HepG2 (cell line): ENCODE data around the gene CAPSL. TPM values are rescaled to one million over a fixed set of nuclear protein-coding genes. Genes with fewer than 3 reads are reported as not detected.

Source experiments
- ATAC-seq: fragments of 200-7000 bp; cut with Tn5 transposase; 3 replicates; pipeline ENCODE4 v1.9.1; 2020; ENCODE audit warnings: mild to moderate bottlenecking, moderate library complexity
- BruUV-seq: library from RNA; stranded (reverse); fragments of 400-500 nt; replicated peaks from 2 replicates; lab custom pipeline; 2021; lab: Mats Ljungman, UMichigan
- CTCF ChIA-PET: fragments of 300-600 bp; formaldehyde crosslinking; extraction: SDS; loops from one replicate; lab custom pipeline; 2021; ENCODE audit warnings: low total read pairs, inconsistent platforms, low intra/inter-chr PET ratio; lab: Yijun Ruan, JAX
- POLR2A ChIA-PET: fragments of 350-600 bp; sonication (Branson Sonifier 250); formaldehyde crosslinking; loops from one replicate; lab custom pipeline; 2020; ENCODE audit warnings: antibody characterized with exemption, inconsistent platforms; lab: Yijun Ruan, JAX
- DNase-seq: peaks from one replicate; pipeline ENCODE4 v3.0.0-alpha.2; 2015; ENCODE audit warnings: low spot score
- FAIRE-seq: peaks from 3 replicates; lab custom pipeline; 2011; peaks lifted over from hg19 to GRCh38; lab: Jason Lieb, UNC
- H2AFZ ChIP-seq: one replicate; pipeline ENCODE4 v1.6.1; 2011; ENCODE audit warnings: low read length, inconsistent platforms
- H3K27ac ChIP-seq: fragments of 300-600 bp; 3 replicates; pipeline ENCODE4 v1.8.0; 2011; ENCODE audit warnings: mixed run types, mild to moderate bottlenecking, mixed read lengths, low read length, inconsistent platforms; ENCODE audit not compliant: insufficient read depth; ENCODE audit errors: extremely low read length
- H3K27me3 ChIP-seq, 2 experiments: fragments of 200-600 bp in 1 of 2; 2 replicates in 1 of 2; 3 replicates in 1 of 2; pipeline versions ENCODE4 v1.6.0 to v1.8.0; 2011; ENCODE audit warnings: low read length in 2 of 2, mild to moderate bottlenecking in 2 of 2, moderate library complexity in 2 of 2, inconsistent platforms in 1 of 2; ENCODE audit not compliant: insufficient read depth in 2 of 2, control insufficient read depth in 1 of 2
- H3K36me3 ChIP-seq, 2 experiments: fragments of 200-600 bp in 1 of 2; replicated peaks in 1 of 2; 2 replicates in 1 of 2; 3 replicates in 1 of 2; pipeline versions ENCODE4 v1.5.1 to v1.8.0; 2011; ENCODE audit warnings: low read length in 2 of 2, inconsistent platforms in 1 of 2; ENCODE audit not compliant: insufficient read depth in 2 of 2, control insufficient read depth in 1 of 2
- H3K4me1 ChIP-seq: 2 replicates; pipeline ENCODE4 v1.5.1; 2012; ENCODE audit warnings: low read length, inconsistent platforms; ENCODE audit not compliant: insufficient read depth
- H3K4me2 ChIP-seq: 2 replicates; pipeline ENCODE4 v1.6.0; 2011; ENCODE audit warnings: low read depth, low read length, inconsistent platforms
- H3K4me3 ChIP-seq, 3 experiments: fragments of 200-600 bp in 1 of 3; sonication (generic), shearing (Covaris generic) in 1 of 3; replicated peaks in 1 of 3; 2 replicates each; pipeline ENCODE4 v1.5.1; 2011 to 2016; ENCODE audit warnings: low read length in 3 of 3, inconsistent platforms in 2 of 3, low read depth in 2 of 3, mild to moderate bottlenecking in 2 of 3, control low read depth in 1 of 3, mixed read lengths in 1 of 3; ENCODE audit not compliant: insufficient read depth in 1 of 3
- H3K79me2 ChIP-seq: one replicate; pipeline ENCODE4 v1.6.1; 2011; ENCODE audit warnings: low read length, inconsistent platforms; ENCODE audit not compliant: insufficient read depth
- H3K9ac ChIP-seq: 2 replicates; pipeline ENCODE4 v1.6.0; 2011; ENCODE audit warnings: mild to moderate bottlenecking, low read depth, low read length, inconsistent platforms; ENCODE audit not compliant: insufficient read depth
- H3K9me3 ChIP-seq: 2 replicates; pipeline ENCODE4 v1.5.1; 2012; ENCODE audit warnings: mild to moderate bottlenecking, low read length
- H4K20me1 ChIP-seq: 2 replicates; pipeline ENCODE4 v1.6.0; 2011; ENCODE audit warnings: inconsistent platforms, mild to moderate bottlenecking, low read length, moderate library complexity; ENCODE audit not compliant: insufficient read depth
- AGO2 ChIP-seq: fragments of 200-400 bp; formaldehyde crosslinking; optimal IDR thresholded peaks from 2 replicates; pipeline ENCODE3; 2017; ENCODE audit warnings: mild to moderate bottlenecking, low read depth, low read length, moderate library complexity
- HHEX ChIP-seq: IDR thresholded peaks from 2 replicates; pipeline ENCODE4 v1.6.1; 2016; ENCODE audit warnings: control low read depth
- KAT8 ChIP-seq: IDR thresholded peaks from 2 replicates; pipeline ENCODE4 v1.6.1; 2016; ENCODE audit warnings: missing genetic modification reagents, missing compliant biosample characterization
- TRIM24 ChIP-seq: sonication (generic); formaldehyde crosslinking; IDR thresholded peaks from 2 replicates; pipeline ENCODE4 v1.8.0; 2022; ENCODE audit warnings: mild to moderate bottlenecking, missing genetic modification reagents
- ZIK1 ChIP-seq: sonication (generic); formaldehyde crosslinking; IDR thresholded peaks from 2 replicates; pipeline ENCODE4 v1.5.0; 2020; ENCODE audit warnings: mild to moderate bottlenecking, low read depth, missing genetic modification reagents, borderline replicate concordance
- ZNF225 ChIP-seq: sonication (generic); formaldehyde crosslinking; IDR thresholded peaks from 2 replicates; pipeline ENCODE4 v1.4.0; 2020; ENCODE audit warnings: mild to moderate bottlenecking, missing genetic modification reagents
- ZNF484 ChIP-seq: sonication (generic); formaldehyde crosslinking; IDR thresholded peaks from 2 replicates; pipeline ENCODE4 v1.5.1; 2020; ENCODE audit warnings: mild to moderate bottlenecking, low read depth, missing genetic modification reagents, borderline replicate concordance
- WGBS: methylation state at CpG from one replicate; pipeline ENCODE4 v1.1.6; 2017; ENCODE audit warnings: low lambda C conversion rate; 5-methylcytosine and 5-hydroxymethylcytosine counted together
- in situ Hi-C: cut with HindIII; loops from 2 replicates; pipeline ENCODE4 v1.10.0; 2017; ENCODE audit warnings: low pct_unique_long_range_greater_than_20kb; ENCODE audit not compliant: extremely low pct_ligation_motif_present
- intact Hi-C: fragments of 100-400 bp; cut with micrococcal nuclease; formaldehyde crosslinking; loops from one replicate; pipeline ENCODE4 v1.10.0; 2022; ENCODE audit not compliant: unreplicated experiment
- polyA plus RNA-seq, 8 experiments: library from polyadenylated mRNA; depleted of rRNA in 3 of 8; stranded (reverse) in 7 of 8; unstranded in 1 of 8; fragments of >200 nt; fragmentation: Illumina TruSeq in 4 of 8; extraction: Trizol in 4 of 8; gene quantifications; 2 replicates each; pipeline versions ENCODE4 v1.2.1 to v1.2.3, GENCODE V29; 2011 to 2016; ENCODE audit warnings: low read depth in 4 of 8, missing spikeins in 1 of 8, mixed read lengths in 1 of 8; ENCODE audit not compliant: insufficient read depth in 1 of 8
- total RNA-seq, 5 experiments: library from RNA; depleted of rRNA; stranded (reverse); fragments of >200 nt; fragmentation: Illumina TruSeq; extraction: Trizol; gene quantifications; 2 replicates each; pipeline ENCODE4 v1.2.3, GENCODE V29; 2016; ENCODE audit warnings: low read depth in 1 of 5
- TF ChIP-seq, protein P1 (sequence below): sonication (generic); formaldehyde crosslinking; IDR thresholded peaks from 2 replicates; pipeline ENCODE4 v1.5.1; 2020; ENCODE audit warnings: missing genetic modification reagents, mild to moderate bottlenecking, borderline replicate concordance
- TF ChIP-seq, protein P2 (sequence below): sonication (generic); formaldehyde crosslinking; IDR thresholded peaks from 2 replicates; pipeline ENCODE4 v1.4.0; 2020; ENCODE audit warnings: mild to moderate bottlenecking, missing genetic modification reagents, borderline replicate concordance
- TF ChIP-seq, protein P3 (sequence below), 2 experiments: sonication (generic) in 1 of 2; formaldehyde crosslinking in 1 of 2; IDR thresholded peaks; 2 replicates each; pipeline versions ENCODE4 v1.4.0 to v1.6.1; 2018 to 2020; ENCODE audit warnings: missing genetic modification reagents in 2 of 2, borderline replicate concordance in 1 of 2, low read depth in 1 of 2, mild to moderate bottlenecking in 1 of 2, missing biosample characterization in 1 of 2
- TF ChIP-seq, protein P4 (sequence below): sonication (generic); formaldehyde crosslinking; IDR thresholded peaks from 2 replicates; pipeline ENCODE4 v1.5.0; 2020; ENCODE audit warnings: mild to moderate bottlenecking, missing genetic modification reagents

CAPSL gene
- total and polyA plus RNA-seq, 2 of the 13 experiments (the other 11 are each of a cell fraction or from before 2014, with no cell fraction given), result not detected

DNA sequence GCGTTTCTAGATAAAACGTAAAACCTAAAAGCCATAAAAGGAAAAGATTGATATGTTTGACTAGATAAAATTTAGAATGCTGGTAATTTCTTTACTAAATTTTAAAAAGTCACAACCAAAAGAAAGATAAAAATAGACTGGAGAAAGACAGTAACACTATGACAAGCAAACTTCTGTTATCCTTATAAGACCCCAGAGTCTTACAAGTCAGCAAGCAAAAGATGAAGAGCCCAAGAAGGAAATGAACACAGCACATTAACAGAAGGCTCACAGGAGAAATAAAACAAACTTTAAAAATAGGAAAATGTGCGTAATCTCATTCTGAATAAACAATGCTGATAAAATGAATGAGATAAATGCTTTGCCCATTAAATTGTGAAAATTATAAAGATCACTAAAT lies 52.0 kb downstream of the CAPSL start:
- intact Hi-C loops (no loop called here), in situ Hi-C loops (no loop called here)
- ATAC-seq (no peak), FAIRE-seq (no peak), DNase-seq (no peak)
- no peaks in the 10 kb centered on the region for H3K27me3 ChIP-seq
- no peaks in the 10 kb centered on the region for H3K4me1 ChIP-seq
- CTCF ChIA-PET, result no interaction called here
- no peaks in the 10 kb centered on the region for H3K36me3 ChIP-seq
- H3K79me2 ChIP-seq, result no peaks in the 10 kb centered on the region
- no peak overlapping the region for H3K4me3 ChIP-seq
- no peak overlapping the region for H3K9ac ChIP-seq
- no peak overlapping the region for H3K27ac ChIP-seq
- no peak for TF ChIP-seq ZNF484 (CRISPR knock-in tag)
- no peak for TF ChIP-seq KAT8 (CRISPR knock-in tag)
- TF ChIP-seq, protein P1, sequence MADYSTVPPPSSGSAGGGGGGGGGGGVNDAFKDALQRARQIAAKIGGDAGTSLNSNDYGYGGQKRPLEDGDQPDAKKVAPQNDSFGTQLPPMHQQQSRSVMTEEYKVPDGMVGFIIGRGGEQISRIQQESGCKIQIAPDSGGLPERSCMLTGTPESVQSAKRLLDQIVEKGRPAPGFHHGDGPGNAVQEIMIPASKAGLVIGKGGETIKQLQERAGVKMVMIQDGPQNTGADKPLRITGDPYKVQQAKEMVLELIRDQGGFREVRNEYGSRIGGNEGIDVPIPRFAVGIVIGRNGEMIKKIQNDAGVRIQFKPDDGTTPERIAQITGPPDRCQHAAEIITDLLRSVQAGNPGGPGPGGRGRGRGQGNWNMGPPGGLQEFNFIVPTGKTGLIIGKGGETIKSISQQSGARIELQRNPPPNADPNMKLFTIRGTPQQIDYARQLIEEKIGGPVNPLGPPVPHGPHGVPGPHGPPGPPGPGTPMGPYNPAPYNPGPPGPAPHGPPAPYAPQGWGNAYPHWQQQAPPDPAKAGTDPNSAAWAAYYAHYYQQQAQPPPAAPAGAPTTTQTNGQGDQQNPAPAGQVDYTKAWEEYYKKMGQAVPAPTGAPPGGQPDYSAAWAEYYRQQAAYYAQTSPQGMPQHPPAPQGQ (CRISPR knock-in tag), result no peak
- TF ChIP-seq, protein P2, sequence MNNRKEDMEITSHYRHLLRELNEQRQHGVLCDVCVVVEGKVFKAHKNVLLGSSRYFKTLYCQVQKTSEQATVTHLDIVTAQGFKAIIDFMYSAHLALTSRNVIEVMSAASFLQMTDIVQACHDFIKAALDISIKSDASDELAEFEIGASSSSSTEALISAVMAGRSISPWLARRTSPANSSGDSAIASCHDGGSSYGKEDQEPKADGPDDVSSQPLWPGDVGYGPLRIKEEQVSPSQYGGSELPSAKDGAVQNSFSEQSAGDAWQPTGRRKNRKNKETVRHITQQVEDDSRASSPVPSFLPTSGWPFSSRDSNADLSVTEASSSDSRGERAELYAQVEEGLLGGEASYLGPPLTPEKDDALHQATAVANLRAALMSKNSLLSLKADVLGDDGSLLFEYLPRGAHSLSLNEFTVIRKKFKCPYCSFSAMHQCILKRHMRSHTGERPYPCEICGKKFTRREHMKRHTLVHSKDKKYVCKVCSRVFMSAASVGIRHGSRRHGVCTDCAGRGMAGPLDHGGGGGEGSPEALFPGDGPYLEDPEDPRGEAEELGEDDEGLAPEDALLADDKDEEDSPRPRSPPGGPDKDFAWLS (CRISPR knock-in tag), result no peak
- TF ChIP-seq TRIM24 (CRISPR knock-in tag), result no peak
- no peak for TF ChIP-seq ZNF225
- TF ChIP-seq, protein P3, sequence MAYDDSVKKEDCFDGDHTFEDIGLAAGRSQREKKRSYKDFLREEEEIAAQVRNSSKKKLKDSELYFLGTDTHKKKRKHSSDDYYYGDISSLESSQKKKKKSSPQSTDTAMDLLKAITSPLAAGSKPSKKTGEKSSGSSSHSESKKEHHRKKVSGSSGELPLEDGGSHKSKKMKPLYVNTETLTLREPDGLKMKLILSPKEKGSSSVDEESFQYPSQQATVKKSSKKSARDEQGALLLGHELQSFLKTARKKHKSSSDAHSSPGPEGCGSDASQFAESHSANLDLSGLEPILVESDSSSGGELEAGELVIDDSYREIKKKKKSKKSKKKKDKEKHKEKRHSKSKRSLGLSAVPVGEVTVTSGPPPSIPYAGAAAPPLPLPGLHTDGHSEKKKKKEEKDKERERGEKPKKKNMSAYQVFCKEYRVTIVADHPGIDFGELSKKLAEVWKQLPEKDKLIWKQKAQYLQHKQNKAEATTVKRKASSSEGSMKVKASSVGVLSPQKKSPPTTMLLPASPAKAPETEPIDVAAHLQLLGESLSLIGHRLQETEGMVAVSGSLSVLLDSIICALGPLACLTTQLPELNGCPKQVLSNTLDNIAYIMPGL (CRISPR knock-in tag; IDR thresholded peaks at IDR 0.05; ENCODE audit: borderline replicate concordance in 1 of 2, low read depth in 1 of 2), result no peak
- TF ChIP-seq, protein P4, sequence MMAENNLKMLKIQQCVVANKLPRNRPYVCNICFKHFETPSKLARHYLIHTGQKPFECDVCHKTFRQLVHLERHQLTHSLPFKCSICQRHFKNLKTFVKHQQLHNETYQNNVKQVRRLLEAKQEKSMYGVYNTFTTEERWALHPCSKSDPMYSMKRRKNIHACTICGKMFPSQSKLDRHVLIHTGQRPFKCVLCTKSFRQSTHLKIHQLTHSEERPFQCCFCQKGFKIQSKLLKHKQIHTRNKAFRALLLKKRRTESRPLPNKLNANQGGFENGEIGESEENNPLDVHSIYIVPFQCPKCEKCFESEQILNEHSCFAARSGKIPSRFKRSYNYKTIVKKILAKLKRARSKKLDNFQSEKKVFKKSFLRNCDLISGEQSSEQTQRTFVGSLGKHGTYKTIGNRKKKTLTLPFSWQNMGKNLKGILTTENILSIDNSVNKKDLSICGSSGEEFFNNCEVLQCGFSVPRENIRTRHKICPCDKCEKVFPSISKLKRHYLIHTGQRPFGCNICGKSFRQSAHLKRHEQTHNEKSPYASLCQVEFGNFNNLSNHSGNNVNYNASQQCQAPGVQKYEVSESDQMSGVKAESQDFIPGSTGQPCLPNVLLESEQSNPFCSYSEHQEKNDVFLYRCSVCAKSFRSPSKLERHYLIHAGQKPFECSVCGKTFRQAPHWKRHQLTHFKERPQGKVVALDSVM (CRISPR knock-in tag), result no peak
- no peak for TF ChIP-seq HHEX (CRISPR knock-in tag)
- TF ChIP-seq AGO2, result no peak
- TF ChIP-seq ZIK1 (CRISPR knock-in tag), result no peak
- H3K4me2 ChIP-seq, result no peak overlapping the region
- WGBS, result 4% methylated on average over 3 of the region's 3 CpGs
- no peaks in the 10 kb centered on the region for H4K20me1 ChIP-seq
- no peak overlapping the region for H2AFZ ChIP-seq
- POLR2A ChIA-PET, result no interaction called here
- no peaks in the 10 kb centered on the region for H3K9me3 ChIP-seq
- no TSS peak for BruUV-seq
